GM12891 (cell line): ENCODE data around the gene C18orf54.

Experiments used
- PAX5 ChIP-seq: IDR thresholded peaks from 2 replicates; pipeline ENCODE4 v1.6.1; 2011; ENCODE audit warnings: low read length, moderate library complexity, mild to moderate bottlenecking; ENCODE audit not compliant: insufficient read depth, severe bottlenecking
- POLR2A ChIP-seq: IDR thresholded peaks from 2 replicates; pipeline ENCODE4 v1.6.1; 2011; ENCODE audit warnings: low read depth, low read length, control low read depth
- POLR2AphosphoS5 ChIP-seq: IDR thresholded peaks from 2 replicates; pipeline ENCODE4 v1.6.1; 2011; ENCODE audit warnings: low read depth, low read length, control low read depth
- TAF1 ChIP-seq: IDR thresholded peaks from 2 replicates; pipeline ENCODE4 v1.6.1; 2011; ENCODE audit warnings: low read depth, low read length, control low read depth

GRCh38 chr18:54335638-54336173 is 22.0 kb upstream of the C18orf54 start:
- TF ChIP-seq PAX5 (no peak), POLR2A (no peak), POLR2AphosphoS5 (no peak), TAF1 (no peak)
